Activated effector memory CD4-positive, alpha-beta T cell treated with Interleukin-2 at 50 U/mL for 16 hours (primary cell): ENCODE measurements around the gene DICER1.
"Not testable (repeated sequence)": the region's sequence is repeated elsewhere in the genome, so short reads cannot be mapped to it uniquely, and the experiment has no call there.

Experiments used
- DNase-seq: peaks from one replicate; pipeline ENCODE4 v3.0.0-alpha.2; 2020

Gene DICER1

DNA sequence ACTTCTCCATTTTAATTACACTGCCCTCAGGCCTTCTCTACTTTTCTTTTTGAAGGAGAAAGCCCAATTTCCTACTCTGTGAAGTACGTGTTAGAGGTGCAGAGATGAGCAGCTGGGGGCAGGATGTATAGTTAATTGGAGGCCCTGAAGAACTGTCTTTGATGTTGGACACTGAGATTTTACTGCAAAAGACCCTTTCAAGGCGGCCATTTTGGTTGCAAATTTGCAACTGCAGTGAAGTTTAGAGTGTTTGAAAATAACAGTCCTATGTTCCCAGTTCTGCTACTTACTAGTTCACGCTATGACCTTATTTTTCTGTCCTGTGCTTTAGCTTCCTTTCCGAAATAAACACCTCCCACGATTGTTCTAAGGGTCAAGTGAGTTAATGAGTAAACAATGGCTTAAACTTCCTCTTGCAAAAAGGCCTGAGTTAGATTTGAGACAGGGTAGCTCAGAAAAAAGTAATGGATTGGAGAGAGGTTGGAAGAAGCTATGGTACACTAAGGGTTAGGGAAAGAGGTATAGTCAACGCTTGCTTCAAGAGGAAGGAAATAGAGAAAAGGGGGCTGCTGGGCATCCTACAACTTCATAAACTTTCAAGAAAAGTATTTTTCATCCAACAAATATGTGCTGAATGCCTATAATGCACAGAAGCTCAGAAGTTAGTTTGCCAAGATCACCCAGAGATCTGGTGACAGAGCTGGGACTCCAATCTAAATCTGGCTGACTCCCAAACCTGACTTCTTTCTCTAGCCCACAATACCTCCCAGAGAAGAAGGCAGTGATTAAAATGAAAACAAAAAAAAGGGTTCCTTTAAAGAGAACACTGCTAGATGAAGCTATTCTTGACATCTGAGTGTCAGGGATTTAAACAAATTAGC is 26.4 kb upstream of the DICER1 start:
- DNase-seq = no peak

DNA sequence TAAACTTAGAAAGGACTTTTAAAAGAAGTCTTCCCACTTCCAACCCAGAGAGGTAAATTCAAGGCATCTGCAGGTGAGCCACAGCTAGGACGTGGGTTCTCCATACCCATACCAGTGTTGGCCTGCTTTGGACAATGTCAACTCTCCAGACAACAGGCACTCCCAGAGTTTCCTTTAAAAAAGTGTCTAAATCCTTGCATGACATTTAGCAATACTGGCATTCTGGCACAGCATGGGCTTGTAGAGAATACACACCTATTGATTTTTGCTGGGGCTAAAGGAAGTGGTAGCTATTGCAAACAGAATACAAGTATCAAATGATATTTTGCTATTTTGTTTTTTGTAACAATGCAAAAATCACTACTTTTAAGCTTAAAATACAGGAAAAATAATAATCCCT is 25.8 kb upstream of the DICER1 start:
- DNase-seq = no peak

DNA sequence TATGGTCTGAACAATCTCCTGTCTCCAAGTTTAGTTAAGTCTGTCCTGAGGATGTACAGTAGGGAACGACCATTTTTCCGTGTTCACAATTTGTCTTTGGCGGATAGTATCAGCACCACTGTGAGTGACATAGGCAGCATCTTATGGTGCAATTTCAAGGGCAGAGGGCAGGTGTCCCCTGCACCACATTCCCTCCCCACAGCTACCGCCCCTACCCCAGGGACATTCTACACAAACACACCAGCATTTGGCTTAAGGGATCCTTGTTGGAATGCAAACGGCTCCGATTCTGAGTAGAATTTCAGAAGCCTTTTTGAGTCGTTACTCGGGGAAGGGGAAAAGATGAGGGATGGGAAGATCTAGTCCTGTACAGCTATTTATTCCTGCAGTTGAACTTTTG is 25.1 kb upstream of the DICER1 start:
- no peak for DNase-seq

DNA sequence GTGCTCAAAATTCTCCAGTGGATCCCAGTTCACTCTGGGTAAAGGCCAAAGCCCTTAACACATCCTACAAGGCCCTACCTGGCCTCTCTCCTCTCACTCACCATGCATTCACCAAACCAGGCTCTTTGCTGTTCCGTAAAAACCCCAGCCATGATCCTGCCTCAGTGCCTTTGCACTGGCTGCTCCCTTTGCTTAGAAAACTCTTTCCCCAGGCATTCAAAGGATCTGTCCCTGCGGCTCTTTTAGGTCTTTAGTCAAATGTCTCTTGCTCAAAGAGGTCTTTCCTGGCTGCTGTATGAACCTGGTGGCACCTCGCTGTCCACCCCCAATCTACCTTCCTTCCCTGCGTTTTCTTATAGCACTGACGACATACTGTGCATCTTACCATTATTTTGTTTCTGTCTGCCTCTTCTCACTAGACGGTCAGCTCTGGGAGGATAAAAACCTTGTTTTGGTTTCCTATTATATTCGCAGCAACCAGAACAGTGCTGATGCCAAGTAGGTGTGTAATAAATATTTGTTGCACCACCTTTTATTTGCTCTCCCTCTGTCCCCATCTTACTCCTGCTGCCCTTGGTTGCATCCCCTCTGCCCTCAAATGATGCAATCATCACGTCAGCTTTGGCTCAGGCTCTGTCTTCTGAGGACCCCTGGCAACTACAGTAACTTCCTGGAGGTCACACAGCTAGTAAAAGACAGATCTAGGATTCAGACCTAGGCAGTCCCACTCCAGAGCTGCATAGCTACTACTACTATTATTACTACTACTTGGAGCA is 23.8 kb upstream of the DICER1 start:
- no peak for DNase-seq

DNA sequence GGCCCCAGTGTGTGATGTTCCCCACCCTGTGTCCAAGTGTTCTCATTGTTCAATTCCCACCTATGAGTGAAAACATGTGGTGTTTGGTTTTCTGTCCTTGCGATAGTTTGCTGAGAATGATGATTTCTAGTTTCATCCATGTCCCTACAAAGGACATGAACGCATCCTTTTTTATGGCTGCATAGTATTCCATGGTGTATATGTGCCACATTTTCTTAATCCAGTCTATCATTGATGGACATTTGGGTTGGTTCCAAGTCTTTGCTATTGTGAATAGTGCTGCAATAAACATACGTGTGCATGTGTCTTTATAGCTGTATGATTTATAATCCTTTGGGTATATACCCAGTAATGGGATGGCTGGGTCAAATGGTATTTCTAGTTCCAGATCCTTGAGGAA is 18.3 kb upstream of the DICER1 start:
- not testable (repeated sequence) for DNase-seq

DNA sequence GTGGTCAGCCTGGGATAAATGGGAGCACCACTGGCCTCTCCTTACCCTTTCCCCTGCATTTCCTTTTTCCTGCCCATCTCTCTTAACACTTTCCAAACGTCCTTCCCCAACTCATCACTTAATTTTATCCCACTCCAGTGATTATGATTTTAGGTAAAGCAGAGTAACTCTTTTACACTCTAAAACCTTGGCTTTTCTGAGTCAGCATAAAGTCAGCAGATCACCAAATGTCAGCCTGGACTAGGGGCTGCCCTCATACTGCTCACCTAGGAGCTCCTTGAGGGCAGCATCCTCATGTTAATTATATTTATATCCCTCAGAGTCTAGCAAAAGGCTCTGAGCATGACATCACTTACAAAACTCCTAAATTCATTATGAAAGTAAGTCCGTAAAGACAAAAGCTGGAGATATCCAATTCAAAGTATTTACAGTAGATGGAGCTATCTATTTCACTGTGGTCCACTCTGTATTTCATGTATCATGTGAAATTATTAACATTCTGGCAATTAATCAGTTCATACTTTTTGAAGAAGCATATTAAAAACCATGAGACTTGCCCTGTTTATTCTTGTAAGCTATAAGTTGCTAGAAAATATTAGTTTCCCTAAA is 17.0 kb upstream of the DICER1 start:
- no peak for DNase-seq

DNA sequence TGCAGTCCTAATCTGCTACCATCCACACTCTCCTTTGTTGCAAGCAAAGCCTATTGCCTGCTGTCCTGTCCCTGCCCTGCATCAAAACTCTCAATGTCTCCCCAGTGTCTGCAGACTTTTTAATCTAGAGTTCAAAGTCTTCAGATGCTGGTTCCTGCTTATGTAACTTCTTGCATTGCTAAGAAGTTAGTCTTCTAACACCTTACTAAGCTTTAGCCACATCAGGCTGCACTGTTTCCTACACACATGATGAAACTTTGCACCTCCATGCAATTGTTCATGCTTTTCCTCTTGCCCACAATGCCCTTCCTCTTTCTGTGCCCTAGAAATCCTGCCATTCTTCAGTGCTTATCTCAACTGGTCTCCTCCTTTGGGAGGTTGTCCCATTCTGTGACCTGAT is 16.2 kb upstream of the DICER1 start:
- no peak for DNase-seq

DNA sequence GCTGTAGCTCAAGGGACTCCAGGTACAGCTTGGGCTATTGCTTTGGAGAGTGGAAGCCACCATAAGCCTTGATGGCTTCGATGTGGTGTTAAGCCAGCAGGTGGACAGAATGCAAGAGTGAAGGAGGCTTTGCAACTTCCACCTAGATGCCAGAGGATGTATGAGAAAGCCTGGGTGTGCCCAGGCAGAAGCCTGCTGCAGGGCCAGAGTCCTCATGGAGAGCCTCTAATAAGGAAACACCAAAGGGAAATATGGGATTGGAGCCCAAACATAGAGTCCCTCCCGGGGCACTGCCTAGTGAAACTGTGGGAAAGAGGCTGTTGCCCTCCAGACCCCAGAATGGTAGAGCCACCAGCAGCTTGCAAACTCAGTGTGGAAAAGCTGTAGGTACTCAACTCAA is 9.8 kb upstream of the DICER1 start:
- no peak for DNase-seq

DNA sequence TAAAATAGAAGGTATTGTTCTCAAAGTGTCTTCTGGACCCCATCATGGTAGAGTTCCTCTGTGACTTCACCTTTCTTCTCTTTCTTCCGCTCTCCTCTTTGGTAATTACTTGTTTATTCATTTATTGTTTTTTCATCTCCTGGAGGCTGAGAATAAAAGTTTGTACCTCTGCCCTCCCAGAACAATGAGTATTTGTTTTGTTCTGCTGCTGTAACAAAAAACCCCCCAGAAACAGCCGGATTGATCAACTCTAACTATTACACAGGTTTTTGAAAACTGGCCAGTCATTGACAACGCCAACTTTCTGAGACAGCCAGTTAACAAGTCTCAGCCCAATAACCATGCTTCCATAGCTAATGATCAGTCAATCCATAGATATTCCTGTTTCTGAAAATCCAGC is 8.2 kb upstream of the DICER1 start:
- no peak for DNase-seq

DNA sequence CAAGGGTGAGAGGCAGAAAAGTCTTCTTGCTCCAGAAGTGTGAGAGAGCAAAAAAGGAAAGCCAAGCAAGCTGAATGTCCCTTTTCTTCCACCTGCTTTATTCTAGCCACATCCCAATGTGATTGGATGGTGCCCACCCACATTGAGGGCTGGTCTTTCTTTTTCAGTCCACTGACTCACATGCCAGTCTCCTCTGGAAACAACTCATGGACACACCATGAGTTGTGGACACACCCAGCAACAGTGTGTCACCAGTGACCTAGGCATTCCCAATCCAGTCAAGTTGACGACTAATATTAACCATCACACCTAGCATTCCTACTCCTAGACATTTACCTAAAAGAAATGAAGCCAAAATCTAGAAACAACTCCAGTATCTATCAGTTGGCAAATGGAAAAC is 7.2 kb upstream of the DICER1 start:
- DNase-seq = no peak

DNA sequence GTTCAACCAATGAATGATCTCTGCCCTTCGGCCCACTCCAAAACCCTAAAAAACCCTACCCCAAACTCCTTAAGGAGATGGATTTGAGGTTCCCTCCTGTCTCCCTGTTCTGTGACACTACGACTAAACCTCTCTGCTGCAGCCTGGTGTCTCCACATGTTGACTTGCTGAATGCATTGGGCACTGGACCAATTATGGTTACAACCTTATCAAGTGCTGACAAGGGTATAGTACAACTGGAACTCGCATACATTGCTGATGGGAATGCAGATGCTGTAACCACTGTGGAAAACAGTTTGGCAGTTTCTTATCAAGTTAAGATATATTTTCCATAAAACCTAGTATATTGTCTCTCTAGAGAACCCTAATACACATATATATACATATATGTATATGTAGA is 6.3 kb upstream of the DICER1 start:
- no peak for DNase-seq

DNA sequence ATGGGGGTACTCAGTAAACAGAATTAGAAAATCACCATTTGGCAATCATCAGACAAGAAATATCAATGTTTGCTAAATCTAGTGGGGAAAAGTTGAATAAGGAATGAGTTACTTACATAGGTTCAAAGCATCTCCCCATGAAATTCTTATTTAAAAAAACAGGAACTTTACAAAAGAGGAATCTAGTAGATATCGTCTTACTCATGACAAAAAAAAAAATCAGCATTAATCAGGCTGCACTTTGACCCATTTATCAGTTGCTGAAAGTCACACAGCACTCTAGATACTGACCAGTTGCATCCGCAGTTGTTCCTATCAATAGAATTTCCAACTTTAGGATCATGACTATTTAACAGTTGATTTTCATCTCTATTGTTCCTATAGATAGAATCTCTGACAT is 5.8 kb upstream of the DICER1 start:
- no peak for DNase-seq

DNA sequence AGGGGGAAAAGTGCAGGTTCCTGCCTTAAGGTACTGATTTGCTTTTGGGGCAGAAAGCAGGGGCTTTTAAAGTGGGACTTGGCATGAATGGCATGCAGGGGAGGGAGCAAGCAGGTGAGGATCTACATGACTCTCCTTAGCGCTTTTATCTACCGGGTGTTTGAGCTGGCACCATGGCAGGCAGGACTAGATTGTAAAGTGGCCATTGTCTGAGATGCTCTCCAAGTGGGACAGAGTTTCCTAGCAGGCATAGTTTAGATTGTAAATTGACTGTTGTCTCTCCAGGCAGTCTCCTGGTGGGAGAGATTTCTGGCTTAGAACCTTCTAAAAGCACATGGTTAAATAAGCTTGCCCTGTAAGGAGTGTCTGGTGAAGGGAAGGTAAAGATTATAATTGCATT is 5.3 kb upstream of the DICER1 start:
- no peak for DNase-seq

DNA sequence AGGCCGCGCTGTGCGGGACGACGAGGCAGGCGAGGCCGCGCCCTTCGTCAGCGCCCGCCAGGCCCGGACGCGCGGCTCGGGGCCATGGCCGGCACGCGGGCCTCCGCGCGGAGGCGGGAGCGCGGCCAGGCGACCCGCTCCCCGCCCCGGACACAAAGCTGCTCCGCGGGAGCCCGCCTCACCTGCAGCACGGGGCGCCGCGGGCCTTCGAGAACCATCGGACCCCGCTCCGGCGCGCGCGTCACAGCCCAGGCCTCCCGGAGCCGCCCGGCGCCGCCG is 342 bp downstream of the DICER1 start:
- no peak for DNase-seq

DNA sequence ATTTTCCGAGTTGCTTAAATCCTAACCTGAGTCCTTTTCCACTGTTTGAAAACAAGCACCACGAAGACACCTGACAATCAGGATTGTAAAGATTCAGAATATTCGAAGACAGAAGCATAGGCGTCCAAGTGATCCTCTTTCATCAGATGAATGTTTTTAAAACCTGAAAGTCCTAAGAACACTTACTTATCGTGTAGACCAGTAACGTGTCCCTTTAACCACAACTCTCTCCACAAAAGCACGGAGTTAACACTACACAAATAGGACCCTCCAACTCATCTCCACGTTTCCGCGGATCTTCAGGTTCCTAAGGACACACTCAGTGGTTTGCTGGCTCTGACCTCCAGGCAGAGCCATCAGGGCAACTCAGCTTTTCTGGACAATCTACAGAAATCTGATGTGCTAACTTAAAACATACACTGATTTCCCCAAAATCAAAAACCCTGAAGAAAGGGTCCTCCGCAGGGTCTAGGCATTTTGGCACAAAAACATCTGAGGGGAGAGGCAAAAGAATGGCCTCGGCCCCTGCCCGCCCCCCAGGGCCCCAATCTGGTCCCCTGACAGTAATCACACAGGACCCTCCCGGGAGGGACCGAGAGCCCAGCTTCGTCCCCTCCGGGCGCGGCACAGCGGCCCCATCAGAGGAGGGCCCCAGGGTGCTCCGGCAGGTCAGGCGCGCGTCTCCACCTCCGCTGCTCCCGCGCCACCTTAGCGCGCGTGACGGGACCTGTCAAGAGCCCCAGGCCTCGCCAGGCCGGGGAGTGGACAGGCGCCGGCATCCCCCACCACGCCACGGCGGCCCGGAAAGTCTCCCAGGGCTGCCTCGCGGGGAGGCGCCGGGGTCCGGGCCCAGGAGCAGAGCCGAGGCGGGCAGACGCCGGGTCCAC is 925 bp downstream of the DICER1 start:
- peak; percentile 18 for DNase-seq

DNA sequence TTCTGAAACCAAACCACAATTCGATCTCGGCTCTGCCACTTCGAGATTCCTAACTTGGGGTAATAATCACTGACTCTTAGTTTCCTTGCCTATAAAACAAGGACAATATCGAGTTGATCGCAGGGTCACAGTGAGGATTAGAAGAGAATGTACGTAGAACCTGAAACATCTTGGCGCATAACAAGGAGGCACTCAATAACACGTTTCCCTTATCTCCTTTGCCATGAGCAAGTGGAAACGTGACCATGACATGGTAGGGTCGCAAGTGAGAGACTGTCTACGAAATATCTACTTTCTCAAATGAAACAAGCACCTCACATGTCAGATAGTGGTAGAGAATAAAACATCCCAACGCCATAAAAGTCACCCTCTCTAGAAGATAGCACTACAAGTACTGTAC is 2.3 kb downstream of the DICER1 start:
- no peak for DNase-seq

DNA sequence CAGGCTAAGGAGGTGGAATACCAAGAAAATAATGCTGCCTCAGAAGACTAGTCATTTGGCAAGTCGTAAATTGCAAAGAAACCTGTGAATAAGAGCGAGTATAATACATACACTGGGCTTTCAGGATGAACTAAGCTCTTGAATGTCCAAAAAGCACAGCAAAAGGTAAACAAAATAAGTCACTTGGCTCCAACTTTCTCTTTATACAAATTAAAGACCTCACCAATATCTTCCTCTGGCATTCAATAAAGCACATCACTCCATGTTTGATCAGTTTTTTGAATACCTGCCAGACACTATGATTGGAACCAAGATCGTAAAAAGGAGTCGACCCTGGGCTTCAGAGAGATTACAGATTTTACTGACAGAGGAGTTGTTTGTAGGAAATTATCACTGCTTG is 3.5 kb downstream of the DICER1 start:
- no peak for DNase-seq

DNA sequence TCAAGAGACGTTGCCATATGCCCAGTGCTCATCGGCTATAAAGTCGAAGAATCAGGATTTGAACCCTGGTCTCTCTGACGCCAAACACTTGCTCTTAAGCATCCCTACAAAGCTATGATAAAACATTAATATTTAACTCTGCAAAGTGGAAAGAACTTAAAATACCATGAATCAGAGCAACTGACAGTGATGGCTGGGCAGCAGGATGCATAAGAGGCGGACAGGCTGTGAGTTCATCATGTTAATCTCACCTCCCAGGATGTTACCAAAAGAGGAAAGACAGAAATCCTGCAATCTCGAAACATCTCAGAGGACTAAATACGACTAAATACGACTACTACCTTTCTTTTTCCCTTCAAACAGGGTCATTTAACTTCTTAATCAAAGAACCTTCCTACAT is 5.8 kb downstream of the DICER1 start:
- no peak for DNase-seq

DNA sequence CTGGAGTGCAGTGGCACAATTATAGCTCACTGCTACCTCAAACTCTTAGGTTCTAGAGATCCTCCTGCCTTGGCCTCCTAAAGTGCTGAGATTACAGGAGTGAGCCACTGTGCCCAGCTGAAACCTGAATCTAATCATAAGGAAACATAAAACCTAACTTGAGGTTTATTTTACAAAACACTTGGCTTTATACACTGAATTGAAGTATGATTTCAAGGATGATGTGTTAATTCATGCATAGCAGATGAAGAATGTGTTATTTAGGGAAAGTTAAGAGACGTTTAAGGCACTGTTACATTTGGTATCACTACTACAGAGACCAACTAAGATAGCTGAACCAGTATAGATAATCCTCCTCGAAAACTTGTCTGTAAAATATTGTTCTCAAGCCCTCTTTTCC is 6.4 kb downstream of the DICER1 start:
- no peak for DNase-seq

DNA sequence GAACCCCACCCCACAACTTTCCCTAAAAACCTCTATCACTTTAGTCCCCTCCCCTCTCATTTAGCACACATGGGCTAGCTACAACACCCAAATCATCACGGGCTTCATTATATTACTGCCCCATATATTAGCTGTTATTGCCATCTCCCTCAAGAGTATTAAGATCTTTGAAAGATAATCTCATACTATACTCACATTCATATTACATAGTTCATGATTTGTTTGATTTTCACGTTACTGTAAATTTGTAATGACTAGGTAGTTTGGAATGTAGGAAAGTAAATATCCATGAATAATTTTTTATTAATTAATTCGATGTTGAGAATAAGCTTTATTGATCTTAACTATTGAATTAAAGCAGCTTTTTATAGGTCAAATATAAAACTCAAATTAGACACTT is 7.9 kb downstream of the DICER1 start:
- no peak for DNase-seq

DNA sequence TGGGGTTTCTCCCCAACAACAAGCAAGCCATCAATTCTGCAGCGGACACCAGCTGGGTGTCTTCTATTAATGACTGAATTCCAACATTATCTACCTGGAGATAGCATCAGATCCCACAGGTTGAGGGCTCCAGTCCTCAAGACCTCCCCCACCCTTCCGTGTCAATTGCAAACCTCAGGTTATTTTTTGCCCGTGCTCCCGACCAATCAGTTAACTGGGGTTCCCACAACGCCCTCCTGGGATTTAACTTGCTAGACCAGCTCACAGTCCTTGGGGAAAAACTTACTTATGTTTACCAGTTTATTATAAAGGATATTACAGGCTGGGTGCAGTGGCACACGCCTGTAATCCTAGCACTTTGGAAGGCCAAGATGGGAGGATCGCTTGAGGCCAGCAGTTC is 9.7 kb downstream of the DICER1 start:
- DNase-seq = no peak

DNA sequence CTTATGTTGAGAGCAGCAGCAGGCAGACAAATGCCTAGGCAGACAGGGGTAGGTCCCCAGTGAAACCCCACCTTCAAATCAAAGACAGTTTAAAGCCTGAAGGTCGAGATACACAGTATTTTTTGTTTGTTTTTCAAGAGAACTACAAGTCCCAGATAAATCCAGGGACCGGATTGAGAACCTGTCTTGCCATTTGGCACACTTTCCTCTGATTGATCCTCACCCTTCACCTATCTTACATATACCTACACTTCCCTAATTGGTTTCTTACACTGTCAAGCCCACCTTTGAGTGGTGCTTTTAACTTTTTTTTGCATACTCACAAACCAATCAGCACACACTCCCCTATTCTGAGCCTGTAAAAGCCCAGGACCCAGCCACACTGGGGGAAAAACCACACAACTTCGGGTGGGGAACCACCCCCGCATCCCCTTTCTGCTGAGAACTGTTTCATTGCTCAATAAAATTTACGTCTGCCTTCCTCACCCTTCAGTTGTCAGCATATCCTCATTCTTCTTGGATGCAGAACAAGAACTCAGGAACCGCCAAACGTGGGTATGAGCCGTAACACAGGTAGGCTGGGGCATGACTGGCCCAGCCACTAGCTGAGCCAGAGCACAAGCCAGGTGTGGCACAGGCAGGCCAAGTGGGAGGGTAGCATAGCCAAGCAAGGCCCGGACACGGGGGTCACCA is 11.1 kb downstream of the DICER1 start:
- no peak for DNase-seq

DNA sequence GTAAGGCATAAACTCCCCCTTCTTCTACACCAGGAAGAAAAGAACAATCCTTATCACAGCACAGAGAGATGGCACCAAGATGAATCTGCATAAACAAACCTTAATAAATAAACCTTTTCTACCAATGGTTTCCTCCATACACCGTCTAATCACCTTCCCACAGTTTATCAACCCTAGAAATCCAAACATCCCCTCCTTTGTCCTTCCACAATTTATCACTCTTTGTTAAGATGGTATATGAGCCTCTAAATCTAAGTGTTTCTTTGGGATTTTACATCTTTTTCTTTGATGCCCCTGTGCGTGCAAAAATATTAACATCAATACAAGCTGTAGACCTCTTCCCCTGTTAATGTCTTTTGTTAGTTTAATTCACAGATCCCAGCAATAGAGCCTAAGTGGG is 12.5 kb downstream of the DICER1 start:
- DNase-seq = no peak
